Fibroblast of skin of right biceps (primary cell): ENCODE results near the gene LIPI.
"Not testable (repeated sequence)": the region's sequence is repeated elsewhere in the genome, so short reads cannot be mapped to it uniquely, and the experiment has no call there.

Experiments
- DNase-seq: peaks from one replicate; pipeline ENCODE4 v3.0.0-alpha.2; 2013

The LIPI gene

DNA sequence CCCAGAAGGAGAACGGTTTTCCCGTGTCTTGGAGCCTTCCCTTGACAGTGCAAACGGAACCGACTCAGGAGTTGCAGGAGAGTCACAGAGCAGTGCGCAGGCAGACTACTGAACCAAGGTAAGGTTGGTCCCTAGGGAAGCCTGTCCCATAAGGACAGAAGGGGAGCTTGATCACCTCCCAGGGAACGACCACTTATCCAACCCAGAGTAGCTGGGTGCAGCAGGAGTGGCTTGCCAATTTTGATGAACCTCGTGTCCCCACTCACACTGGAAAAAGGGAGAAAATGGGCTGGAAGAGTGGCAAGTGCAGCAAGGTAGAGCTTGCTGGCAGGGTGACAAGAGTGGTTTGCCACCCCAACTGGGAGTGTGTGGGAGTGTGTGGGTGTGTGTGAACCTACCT is 95.1 kb downstream of the LIPI start:
- no peak for DNase-seq

DNA sequence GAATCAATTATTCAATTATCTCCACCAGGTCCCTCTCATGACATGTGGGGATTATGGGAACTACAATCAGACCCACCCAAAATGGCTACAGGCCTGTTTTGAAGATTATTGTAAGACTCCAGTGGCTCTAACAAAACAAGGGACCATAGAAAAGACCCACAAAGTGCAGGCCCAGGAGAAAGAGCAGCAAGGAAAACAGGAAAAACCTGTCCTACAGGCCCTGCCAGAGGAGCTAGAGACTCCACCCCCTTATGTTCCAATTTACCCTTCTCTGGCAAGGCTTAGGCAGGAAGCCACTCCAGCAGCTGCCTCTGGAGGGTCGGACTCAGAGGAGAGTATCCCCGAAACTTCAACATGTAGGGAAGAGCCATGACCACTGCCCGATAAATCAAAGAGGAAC is 96.5 kb downstream of the LIPI start:
- DNase-seq: no peak

DNA sequence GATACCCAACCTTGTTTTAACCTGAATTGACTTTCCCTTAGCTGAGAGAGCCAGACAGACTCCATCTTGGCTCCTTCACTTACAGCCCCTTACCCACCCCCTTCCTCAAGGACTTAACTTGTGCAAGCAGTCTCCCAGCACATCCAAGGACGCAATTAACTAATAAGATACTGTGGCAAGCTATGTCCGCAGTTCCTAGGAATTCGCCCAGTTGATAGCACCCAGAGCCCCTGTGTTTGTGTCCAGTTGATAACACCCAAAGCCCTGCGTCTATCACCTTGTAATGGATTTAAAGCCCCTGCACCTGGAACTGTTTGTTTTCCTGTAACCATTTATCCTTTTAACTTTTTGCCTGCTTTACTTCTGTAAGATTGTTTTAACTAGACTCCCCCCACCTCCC is 106.2 kb downstream of the LIPI start:
- DNase-seq: not testable (repeated sequence)

DNA sequence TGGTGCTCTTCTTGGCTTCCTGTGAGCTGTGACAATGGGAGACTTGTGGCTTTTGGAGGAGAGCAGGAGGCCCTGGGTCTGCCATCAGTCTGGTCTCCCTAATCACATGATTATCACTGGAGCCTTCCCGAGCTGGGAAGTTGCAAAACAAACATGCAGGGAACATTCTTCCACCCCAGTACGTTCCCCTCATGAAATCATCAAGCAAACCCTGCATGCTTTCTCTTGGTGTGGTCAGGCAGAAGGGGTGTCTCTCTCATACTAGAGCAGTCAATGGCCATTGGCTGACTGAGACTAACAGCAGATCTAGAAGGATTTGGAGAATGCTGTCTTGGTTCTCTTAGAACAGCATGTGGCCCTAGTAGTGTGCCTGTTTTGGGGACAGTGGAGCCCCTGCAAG is 111.2 kb downstream of the LIPI start:
- no peak for DNase-seq

DNA sequence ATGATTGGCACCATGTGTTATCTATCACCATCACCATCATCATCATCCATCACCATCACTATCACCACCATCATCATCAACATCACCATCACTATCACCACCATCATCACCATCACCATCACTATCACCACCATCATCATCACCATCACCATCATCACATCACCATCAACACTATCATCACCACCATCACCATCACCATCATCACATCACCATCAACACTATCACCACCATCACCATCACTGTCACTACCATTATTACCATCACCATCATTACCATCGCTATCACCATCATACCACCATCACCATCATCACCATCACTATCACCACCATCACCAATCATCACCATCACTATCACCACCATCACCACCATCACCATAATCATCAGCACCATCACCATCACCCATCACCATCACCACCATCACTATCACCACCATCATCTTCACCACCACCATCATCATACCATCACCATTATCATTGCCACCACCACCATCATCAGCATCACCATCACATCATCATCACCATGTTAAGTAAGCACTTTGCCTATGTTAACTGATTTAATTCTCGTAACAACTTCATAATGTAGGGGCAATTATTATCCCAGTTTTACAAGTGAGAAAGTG is 112.8 kb downstream of the LIPI start:
- no peak for DNase-seq

DNA sequence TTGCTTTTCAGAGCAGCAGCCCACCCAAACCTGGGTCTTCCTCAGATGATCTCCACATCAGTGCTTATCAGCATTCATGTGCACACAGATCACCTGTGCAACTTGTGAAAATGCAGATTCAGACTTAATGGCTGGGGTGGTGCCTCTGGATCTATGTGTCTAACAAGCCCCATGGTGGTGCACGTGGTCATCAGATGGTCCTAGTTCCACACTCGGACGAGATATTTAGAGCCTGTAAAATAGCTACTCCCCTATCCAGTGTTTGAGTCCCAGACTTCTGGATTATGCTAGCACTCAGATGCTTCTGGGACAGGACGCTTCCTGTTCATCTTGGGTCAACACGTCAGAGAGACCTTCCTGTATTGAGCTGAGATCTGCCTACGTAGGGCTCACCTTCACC is 114.2 kb downstream of the LIPI start:
- no peak for DNase-seq

DNA sequence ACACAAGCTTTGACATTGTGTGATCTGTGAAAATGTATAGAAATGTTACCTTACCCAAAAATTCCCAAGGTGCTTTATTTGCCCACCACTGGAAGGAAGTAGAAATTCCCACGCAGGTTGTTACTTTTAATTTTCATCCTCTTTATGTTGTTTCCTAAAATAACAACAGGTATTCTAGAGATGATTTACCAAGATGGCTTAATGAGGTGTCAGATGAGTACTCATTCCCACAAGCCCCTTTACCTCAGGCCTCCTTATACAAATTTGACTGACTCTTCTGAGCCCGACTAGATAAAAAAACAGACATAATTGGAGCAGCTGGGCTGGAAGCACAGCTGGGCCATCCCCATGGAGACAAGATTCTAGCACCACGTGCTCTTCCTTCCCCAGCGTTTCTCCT is 114.6 kb downstream of the LIPI start:
- no peak for DNase-seq

DNA sequence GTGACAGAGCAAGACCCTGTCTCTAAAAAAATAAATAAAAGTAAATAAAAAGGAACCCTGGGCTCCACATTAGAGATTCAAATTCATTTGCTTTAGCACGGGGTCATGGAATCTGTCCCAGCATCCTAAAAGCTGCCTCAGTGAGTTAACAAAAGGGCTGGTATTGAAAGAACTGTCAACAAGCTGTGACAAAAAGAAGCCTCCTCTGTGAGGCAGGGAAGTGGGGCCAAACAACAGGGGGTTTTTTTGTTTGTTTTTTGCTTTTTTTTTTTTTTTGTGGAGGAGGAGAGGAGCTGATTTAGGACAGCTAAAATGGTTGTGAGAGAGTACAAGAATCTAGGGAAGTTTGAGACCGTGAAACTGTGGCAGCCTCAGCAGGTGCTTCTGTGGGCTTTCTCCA is 115.7 kb downstream of the LIPI start:
- DNase-seq: no peak

DNA sequence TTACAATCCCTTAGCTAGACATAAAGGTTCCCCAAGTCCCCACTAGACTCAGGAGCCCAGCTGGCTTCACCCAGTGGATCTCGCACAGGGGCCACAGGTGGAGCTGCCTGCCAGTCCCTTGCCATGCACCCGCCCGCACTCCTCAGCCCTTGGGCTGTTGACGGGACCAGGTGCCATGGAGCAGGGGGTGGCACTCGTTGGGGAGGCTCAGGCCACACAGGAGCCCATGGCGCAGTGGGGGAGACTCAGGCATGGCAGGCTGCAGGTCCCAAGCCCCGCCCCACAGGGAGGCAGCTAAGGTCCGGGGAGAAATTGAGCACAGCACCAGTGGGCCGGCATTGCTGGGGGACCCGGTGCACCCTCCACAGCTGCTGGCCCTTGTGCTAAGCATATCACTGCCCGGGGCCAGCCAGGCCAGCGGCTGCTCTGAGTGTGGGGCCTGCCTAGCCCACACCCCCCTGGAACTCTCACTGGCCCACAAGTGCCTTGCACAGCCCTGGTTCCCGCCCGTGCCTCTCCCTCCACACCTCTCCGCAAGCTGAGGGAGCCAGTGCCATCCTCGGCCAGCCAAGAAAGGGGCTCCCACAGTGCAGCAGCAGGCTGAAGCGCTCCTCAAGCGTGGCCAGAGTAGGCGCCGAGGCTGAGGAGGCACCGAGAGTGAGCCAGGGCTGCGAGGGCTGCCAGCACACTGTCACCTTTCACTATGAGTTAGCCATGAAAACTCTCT is 117.8 kb downstream of the LIPI start:
- DNase-seq: no peak

DNA sequence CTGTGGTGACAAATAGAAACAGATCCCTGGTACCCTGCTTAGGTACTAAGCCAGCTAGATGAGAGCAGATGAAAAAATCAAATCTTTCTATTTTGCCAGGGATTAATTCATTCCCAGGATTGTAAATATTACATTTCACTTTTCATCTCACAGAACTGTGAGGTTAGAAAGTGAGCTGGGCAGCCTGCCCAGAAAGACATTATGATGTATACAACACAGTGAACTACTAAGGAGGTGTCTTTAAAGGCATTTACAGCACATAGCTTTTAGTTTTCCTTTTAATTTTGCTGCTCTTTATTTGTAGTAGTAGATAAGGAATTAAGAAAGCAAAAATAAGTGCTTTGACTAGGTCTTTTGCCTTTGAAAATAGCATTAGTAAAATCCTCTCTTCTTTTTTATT is 120.6 kb downstream of the LIPI start:
- peak; percentile 17 for DNase-seq

DNA sequence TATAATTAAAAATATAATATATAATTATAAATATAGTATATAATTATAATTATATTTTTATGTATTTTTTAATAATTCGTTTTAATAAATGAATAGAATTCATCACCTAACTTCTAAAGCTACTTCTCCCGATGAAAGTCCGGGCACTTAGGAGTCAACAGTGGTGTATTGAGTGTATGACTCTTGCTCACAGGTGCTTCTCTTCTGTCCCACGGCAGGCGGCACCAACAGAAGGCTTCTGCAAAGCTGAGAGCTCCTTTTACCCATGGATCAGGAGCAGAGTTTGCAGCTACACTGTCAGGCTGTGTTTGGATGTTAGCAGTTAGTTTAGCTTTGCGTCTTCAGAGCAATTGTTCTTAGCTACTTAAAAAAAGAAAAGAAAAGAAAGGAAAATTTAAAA is 122.4 kb downstream of the LIPI start:
- DNase-seq: no peak

DNA sequence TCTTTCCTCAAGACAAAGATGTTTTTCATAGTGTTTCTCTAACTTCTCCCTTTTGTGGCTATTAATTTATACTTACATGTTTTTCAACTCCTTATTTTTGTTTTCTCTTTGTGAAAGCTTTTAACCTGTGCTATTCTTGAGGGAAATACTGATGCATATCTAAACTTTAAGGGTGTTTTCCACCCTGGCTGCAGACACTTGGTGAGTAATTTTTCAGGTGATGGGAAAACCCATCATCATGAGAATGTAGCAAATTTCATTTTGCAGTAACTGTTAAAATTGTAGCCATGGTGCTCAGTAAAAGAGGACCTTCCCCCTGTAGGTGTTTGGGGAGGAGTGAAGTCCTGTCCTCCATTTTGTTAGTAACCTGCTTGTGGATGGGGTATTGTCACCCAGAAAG is 124.2 kb downstream of the LIPI start:
- DNase-seq: no peak

DNA sequence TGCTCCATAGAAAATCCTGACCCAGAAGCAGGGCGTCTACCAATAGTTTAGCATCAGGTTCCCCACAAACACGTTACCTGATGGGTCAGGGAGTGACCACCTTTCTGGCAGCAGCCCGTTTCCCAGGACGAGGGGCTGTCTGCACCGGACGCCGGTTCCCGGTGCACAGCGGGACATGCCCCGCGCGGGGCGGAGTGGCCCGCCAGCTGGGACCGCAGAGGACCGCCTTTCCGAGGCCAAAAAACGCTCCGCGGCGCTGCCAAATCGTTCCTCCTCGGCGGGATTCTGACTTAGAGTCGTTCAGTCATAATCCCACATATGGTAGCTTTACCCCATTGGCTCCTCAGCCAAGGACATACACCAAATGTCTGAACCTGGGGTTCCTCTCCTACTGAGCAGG is 126.1 kb downstream of the LIPI start:
- no peak for DNase-seq

DNA sequence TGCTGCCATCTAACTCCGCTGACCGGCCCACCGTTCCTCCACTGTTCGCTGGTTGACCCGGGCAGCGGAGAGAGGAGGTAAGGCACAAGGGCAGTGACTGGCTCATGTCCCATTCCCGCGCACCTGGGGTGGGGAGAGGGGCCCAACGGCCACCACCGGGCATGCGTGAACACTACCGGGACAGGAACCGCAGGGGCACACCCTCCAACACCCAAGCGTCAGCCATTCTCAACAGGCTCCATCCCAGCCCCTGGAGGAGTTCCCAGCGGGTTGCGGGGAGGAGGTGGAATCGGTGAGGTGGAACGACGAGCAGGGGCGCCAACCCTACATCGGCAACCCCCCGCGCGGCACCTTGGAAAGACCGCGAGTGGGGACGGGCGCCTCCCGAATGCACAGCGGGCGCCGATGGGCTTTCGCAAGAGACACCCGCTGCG is 126.7 kb downstream of the LIPI start:
- no peak for DNase-seq

DNA sequence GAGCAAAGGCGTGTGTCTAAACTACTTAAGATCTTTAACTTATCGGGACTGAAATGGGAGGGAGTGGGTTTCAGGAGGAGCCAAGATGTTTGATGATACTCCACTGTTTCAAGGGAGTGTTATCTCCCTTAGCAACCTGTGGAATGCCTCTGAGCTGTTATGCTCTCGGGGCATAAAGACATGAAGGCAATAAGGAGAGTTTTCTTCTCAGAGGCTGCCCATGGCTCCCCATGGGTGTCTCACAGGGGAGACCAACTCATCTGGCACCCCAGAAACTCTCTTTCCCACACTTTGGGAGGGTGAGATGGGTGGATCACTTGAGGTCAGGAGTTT is 130.0 kb downstream of the LIPI start:
- DNase-seq: no peak

DNA sequence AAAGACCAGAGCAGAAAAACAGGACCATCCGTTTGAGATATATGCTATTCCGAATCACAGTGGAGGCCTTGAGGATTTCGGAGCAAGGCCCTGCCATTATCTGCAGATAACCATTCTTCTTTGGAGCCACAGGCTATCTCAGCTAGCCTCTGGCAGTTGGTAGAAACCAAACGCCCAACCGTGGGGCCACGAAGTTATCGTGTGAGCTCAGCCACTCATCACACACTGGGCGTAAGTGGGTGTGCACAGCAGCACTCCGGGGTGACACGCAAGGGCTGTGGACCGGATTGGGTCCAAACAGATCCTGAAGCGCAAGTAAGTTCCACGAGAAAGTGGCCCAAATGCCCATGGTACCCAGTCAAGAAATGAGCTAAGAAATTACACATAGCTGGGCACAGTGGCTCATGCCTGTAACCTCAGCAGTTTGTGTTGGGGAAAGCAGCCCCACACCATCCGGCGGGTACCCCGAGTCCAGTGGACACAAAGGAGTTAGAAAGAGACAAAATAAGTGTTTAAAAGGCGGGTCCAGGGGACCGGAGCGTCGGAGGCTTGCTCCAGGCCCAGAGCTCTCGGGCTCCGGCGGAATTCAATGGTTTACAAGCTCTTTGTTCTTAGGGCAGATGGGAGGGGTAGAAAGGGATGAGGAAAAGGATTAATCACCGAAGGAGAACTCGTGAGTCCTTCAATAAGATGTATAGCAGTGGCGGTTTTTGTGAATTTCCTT is 130.6 kb downstream of the LIPI start:
- DNase-seq: no peak

DNA sequence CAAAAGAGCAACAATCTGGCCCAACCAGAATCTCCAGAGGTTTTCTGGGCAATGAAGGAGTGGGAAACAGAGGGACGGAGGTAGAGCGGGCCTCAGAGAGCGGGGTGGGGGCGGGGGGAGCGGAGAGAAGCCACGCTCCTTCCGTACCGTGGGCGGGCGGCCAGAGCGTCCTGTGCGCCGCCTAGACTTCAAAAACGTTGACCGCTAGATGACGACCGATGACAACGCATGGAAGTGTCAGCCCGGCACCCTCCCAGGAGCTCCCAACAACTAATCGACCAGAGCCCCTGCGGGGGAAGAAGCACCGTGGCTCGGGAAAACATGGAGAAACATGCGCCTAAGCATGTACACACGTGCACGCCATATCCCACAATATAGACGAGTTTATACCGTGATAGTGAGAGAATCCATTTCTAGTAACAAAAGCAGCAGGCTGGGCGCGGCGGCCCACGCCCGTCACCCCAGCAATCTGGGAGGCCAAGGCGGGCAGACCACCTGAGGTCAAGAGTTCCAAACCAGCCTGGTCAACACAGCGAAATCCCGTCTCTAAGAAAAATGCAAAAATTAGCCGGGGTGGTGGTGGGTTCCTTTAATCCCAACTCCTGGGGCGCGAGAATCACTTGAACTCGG is 131.9 kb downstream of the LIPI start:
- no peak for DNase-seq

DNA sequence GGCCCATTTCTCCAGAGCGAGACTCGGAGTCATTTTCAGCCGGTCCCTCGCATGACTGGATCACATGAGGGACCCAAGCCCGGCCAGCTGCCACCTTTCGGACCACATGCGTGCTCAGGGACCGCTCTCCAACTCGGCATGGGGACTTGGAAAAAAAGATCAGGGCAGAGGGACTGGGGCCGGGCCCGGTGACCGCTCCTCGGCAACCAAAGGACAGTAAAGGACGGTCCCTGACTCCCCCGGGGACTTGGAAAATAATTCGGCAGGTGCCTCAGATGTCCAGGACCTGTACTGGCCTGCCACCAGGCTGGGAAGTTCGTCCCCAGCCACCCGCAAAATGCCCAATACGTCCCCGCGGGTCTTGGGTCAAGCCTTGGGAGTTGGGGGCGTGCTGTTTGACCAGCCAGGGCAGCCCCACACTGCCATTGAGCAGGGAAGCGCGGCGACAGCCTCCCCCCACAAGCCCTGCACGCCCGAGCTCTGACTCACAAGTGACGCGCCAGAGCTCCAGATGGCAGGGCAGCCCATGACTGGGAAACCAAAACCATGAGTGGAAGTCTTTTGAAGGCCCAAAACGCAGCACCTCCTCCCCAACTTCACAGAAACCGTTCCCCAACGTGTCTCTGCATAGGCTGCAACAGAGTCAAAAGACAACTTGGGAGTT is 134.5 kb downstream of the LIPI start:
- DNase-seq: no peak

DNA sequence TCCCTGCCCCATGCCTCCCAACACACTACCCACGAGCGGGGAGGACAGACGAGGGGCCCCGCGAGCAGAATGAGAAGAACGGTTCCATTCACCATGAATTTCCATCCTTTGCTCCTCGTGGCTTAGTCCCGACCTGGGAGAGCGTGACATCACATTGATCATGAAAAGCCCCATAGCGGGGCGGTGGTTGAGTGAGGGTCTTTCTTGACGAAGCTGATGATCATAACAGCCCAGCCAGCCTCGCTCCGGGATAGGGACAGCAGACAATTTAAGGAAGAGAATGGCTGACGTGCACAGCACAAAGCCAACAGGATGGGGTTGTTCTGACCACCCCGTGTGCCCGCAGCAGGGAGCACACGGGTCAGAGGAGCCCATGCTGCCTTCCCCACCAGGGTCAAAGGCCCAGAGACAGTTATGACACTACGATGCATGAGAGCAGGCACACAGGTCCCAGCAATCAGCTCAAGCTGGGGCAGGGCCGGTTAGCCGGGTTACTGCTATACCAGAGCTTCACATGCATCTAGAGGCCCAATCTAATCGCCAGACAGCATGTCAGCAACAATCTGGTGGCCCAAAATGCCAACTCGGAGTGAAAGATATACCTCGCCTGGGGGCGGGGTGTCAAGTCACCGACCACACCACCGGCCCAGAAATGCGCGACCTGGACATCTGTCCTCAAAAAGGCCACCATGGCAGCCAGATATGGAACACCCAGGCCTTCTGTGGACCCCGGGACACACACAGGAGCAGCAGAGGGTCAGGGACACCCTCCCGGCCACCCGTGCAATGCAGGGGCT is 135.2 kb downstream of the LIPI start:
- no peak for DNase-seq

DNA sequence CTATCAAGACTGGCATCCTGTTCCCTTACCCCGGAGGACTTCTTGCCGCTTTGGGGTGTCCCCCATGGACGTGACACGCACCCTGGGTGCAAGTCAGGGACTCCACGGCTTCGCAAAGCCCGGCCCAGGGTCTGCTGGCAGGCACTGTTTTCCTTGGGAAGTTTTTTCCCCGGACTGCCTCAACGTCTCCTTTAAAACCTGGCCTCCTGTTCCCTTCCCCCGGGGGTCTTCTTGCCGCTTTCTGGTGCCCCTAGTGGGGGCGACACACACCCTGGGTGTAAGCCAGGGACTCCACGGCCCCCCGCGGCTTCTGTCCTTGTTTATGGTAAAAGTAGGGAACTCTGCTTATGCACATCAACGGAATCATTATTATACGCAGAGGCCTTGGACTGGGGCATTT is 136.6 kb downstream of the LIPI start:
- no peak for DNase-seq

DNA sequence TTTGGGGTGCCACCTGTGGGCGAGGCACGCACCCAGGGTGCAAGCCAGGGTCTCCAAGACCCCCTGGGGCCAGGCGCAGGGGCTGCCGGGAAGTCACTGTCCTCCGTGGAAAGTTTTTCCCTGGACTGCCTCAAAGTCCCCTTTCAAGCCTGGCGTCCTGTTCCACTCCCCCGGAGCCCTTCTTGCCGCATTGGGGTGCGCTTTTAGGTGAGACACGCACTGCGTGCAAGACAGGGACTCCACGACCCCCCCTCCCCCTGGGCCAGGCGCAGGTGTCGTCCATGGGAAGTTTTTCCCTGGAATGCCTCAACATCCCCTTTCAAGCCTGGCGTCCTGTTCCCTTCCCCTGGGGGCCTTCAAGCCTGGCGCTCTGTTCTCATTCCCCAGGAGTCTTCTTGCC is 137.1 kb downstream of the LIPI start:
- DNase-seq: no peak

DNA sequence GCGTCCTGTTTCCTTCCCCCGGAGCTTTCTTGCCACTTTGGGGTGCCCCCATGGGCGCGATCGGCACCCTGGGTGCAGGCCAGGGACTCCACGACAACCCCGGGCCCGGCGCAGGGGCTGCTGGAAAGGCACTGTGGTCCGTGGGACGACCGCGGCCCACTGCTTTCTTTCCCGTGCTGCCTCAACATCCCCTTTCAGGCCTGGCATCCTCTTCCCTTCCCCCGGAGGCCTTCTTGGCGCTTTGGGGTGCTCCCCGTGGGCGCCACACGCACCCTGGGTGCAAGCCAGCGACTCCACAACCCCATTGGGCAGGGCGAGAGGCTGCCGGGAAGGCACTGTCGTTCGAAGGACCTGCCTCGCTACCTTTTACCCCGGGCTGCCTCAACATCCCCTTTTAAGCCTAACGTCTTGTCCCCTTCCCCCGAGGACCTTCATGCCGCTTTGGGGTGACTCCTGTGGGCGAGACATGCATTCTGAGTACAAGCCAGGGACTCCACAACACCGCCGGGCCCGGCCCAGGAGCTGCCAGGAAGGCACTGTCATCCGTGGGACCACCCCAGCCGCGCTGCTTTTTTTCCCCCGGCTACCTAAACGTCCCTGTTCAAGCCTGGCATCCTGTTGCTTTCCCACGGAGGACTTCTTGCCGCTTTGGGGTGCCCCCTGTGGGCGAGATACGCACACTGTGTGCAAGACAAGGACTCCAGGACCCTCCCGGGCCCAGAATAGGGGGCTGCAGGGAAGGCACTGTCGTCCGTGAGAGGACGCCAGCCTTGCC is 137.8 kb downstream of the LIPI start:
- no peak for DNase-seq
